Measurements from ENCODE around the gene PXDN.
"Not testable (repeated sequence)": the region's sequence is repeated elsewhere in the genome, so short reads cannot be mapped to it uniquely, and the experiment has no call there.

Gene PXDN

DNA sequence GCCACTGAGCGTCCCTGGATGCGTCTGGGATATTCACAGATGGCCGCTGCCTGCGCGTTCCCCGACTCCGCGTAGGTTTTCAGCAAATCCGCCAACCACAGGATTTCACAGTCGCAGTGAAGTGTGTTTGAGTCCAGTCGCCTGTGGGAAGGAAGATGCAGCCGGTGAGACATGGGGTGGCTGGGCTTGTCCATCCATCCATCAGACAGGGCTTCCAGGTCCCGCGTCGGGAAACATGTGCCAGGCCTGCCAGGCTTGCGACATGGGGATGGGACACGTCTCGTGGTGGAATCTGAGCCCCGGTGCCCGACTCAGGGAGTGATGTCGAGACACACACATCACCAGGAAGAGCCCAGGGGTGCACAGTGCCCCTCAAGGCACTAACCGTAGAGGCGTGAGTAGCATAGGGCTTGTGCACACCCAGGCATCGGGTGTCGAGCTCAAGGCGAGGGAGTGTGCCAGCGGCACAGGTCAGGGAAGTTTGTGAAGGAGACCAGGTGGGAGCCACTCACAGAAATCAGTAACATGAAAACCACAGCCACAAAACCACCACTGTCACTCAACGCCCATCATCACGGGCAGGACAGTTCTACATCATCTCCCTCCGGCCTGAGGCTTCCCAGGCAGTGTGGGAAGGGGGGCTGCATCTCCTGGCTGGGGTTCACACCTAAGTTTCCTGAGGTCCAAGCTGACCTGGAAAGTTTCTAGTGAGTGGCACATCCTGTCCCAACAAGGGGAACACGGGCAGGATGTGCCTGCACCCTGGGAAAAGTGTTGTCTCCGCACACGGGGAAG is 63.9 kb downstream of the PXDN start:
- FAIRE-seq: no peak

DNA sequence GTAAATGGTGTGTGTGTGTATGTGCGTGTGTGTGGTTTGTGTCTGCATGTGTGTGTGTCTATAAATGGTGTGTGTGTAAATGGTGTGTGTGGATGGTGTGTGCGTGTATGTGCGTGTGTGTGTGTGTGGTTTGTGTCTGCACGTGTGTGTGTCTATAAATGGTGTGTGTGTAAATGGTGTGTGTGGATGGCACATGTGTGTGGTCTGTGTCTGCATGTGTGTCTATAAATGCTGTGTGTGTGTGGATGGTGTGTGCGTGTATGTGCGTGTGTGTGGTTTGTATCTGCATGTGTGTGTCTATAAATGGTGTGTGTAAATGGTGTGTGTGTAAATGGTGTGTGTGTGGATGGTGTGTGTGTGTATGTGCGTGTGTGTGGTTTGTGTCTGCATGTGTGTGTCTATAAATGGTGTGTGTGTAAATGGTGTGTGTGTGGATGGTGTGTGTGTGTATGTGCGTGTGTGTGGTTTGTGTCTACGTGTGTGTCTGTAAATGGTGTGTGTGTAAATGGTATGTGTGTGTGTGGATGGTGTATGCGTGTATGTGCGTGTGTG is 64.8 kb downstream of the PXDN start:
- not testable (repeated sequence) for FAIRE-seq

DNA sequence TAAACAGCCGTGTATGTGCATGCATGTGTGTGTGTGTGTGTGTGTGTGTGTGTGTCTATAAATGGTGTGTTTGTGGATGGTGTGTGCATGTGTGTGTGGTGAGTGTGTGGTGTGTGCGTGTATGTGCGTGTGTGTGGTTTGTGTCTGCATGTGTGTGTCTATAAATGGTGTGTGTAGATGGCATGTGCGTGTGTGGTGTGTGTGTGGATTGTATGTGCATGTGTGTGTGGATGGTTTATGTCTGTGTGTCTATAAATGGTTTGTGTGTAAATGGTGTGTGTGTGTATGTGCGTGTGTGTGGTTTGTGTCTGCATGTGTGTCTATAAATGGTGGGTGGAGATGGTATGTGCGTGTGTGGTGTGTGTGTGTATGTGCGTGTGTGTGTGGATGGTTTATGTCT is 65.2 kb downstream of the PXDN start:
- not testable (repeated sequence) for FAIRE-seq

DNA sequence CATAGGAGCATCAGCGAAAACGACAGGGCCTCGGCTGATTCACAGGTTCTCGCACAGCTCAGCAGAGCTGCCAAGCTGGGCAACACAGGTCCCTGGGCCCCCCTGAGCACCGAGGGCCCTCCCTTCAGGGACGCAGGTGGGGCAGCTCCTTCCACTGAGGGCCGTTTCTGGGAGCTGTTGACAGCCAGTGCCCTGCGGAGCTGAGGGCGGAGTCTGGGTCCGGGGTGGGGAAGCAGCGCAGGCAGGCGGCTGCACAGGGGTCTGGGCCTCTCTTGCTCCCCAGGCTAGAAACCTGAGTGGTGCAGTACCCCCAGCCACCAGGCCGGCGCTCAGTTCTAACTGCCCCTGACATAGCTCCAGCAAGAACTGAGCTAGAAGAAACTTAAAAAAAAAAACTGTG is 65.7 kb downstream of the PXDN start:
- no peak for FAIRE-seq

- no peak for FAIRE-seq
Measured at GRCh38 chr2:1677821-1678165, 66.5 kb downstream of the PXDN start.

DNA sequence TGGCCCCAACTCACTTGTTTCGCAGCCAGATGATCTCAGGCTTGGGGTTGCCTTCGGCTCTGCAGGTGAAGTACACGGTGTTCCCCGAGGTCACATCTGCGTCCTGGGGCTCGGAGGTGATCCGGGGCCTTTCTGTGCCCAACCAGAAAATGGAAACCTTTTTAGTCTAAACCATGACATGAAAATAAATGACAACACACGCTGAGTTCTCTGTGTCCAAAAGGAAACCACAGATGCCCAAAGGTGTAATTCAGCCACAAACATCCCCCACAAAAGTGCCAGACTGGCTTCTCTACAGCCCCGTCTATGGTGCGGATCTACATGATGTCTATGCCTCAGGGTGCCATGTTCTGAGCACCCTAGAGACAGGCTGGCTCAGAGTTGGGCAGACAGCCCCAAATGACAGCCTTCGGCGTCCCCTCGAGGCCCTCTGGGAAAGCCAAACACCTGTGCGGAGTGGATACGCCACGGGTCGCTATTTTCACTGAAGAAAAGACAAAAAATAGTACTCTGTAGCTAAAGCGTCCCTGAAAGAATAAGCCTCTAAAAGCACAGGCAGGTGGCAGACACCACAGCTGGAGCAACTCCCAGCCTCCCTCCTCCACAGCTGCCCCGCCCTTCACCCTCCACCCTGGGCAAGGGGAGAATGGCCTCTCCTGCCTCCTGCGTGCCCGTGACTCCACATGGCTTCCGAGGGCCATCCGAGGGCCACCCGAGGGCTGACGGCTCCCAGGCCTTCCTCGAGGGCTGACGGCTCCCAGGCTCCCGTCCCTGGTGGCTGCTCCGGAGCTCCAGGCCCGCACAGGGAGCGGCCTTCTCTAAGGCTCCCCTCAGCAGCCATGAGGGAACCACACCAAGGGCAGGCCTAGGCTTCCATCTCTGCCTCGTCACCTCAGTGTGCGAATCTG is 67.1 kb downstream of the PXDN start:
- FAIRE-seq: no peak

DNA sequence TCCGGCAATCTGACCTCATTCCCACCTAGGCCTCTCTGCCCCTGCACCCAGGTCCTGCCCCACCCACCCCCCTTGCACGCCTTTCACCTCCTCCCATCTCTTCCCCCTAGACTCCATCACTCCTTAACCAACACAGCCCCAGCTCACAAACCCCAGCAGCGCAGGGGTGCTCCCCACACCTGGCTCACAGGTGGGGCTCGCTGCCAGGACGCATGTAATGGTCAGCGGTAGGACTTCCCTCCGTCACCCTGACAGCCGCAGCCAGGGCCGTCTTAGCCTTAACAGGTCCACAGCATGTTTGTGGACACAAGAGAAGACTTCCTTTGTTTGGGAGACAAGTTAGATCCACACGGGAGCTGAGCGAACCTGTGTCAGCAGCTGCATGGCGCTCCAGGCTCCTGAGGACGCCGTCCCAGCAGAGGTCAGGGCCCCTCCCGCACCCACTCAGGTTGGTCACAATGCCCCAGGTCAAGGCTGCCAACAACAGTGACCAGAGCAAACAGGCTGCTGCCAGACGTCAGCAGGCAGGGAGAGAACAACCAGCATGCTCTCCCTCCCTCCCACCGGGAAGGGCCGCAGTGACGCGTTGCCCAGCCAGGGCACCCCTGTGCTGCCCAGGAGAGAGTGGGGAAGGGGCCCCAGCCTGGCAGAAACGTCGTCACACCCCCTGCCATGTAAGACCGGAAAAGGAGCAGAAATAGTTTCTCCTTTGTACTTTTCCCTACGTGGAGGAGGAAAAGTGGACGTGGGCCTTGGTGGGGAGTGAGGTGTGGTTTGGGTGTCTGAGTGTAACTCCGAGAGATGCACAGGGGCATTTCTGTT is 68.0 kb downstream of the PXDN start:
- FAIRE-seq: no peak

GRCh38 chr2:1675633-1676032 is 68.7 kb downstream of the PXDN start:
- no peak for FAIRE-seq

DNA sequence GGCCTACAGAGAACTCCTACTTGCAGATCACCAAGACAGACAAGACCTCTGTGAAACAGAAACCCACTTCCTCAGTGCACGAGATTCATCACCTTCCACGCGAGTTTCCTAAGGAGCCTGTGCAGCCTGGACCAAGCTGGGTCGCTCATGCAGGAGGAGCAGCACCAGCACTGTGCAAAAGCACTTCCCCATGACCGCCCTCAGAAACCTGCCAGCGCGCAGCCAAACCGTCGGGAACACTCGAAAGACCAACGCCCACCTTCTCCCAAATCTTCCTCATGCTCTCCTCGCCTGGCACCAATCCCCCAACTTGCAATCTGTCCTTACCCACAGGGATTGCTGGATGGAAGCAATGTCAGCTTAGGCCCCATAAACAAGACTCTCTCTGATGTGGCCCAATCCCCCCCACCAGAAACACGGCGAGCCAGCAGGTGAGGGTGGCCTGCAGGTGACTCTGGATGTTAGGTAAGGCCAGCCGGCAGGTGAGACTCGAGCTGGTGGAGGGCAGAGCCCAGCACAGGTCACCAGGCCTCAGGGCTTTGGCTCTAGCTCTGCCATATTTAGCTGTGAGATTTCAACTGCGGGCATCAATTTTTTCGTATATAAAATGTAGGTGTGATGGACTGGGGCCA is 69.4 kb downstream of the PXDN start:
- FAIRE-seq: no peak

- FAIRE-seq: no peak
Measured at GRCh38 chr2:1674276-1674675, 70.0 kb downstream of the PXDN start.

- no peak for FAIRE-seq
Measured at GRCh38 chr2:1673160-1673944, 71.0 kb downstream of the PXDN start.

DNA sequence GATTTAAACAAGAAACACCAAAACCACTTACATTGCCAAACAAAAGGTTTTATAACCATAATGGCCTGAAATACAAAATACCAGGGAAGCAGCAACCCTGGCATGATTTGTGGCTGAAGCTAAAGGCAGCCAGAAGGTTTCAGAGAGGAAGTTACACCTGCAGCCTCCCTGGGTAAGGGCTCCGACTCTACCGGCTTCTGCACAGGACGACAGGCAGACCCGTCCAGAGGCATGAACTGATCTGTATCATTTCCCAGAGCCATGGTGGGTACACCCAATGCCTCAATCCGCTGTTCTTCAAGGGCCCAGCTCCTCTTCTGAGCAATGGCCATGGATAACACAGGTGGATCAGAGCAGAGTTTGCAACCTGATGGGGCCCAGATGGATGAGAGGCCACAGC is 71.6 kb downstream of the PXDN start:
- no peak for FAIRE-seq

DNA sequence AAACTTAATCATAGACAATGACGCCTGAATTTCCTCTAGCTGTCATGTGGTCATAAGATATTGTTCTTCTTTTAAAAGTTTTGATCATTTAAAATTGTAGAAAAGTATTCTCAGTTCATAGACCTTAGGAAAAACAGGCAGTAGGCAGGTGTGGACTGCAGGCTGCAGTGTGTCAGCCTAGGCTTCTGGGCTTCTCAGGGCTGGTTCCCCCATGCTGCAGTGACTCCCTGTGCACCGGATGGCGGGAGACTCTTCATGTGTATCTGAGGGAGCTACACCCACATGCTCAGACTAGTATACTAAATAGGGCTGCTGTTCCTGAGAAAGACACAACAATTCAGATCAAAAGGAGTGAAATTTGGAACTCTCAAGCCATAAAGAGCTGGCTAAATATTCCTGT is 72.4 kb downstream of the PXDN start:
- FAIRE-seq: no peak

GRCh38 chr2:1670636-1671035 is 73.7 kb downstream of the PXDN start:
- FAIRE-seq: no peak

- no peak for FAIRE-seq
Measured at GRCh38 chr2:1665761-1666505, 78.4 kb downstream of the PXDN start.

- FAIRE-seq: no peak
Measured at GRCh38 chr2:1664698-1665097, 79.6 kb downstream of the PXDN start.

DNA sequence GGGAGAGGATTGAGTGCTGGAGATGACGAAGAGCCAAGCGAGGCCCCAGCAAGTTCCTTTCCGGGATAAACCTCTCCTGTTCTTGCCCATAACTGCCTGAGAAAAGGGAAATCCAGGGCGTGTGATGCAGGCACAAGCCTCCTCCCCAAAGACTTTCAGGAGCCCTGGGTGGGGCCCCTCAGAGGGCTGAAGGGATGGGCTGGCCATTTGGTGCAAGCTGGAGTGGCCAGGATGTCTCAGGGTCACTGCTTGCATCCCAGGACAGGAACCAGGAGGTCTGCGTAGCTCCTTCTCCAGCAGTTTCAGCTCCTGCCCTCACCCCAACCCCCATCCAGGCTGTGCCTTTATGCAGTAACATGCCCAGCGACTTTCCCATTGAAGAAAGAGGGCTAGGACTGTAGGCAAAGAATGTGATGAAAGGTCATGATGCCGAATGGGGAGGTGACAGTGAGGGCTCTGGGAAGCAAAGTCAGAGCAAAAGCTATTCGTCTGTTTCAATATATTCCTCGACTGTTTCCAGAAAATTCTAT is 80.2 kb downstream of the PXDN start:
- FAIRE-seq: no peak

GRCh38 chr2:1663621-1664020 is 80.7 kb downstream of the PXDN start:
- no peak for FAIRE-seq

GRCh38 chr2:1662606-1663180 is 81.6 kb downstream of the PXDN start:
- no peak for FAIRE-seq

- no peak for FAIRE-seq
Measured at GRCh38 chr2:1661891-1662605, 82.3 kb downstream of the PXDN start.

Data from G401.6 (cell line).